NCI-H146 treated with DMSO at 0.1 percent for 48 hours (cell line): ENCODE measurements around the gene ELOVL1.

Experiments used
- DNase-seq: peaks from one replicate; lab custom pipeline; 2025; ENCODE audit not compliant: unreplicated experiment; lab: John Stamatoyannopoulos, UW

The ELOVL1 gene

DNA sequence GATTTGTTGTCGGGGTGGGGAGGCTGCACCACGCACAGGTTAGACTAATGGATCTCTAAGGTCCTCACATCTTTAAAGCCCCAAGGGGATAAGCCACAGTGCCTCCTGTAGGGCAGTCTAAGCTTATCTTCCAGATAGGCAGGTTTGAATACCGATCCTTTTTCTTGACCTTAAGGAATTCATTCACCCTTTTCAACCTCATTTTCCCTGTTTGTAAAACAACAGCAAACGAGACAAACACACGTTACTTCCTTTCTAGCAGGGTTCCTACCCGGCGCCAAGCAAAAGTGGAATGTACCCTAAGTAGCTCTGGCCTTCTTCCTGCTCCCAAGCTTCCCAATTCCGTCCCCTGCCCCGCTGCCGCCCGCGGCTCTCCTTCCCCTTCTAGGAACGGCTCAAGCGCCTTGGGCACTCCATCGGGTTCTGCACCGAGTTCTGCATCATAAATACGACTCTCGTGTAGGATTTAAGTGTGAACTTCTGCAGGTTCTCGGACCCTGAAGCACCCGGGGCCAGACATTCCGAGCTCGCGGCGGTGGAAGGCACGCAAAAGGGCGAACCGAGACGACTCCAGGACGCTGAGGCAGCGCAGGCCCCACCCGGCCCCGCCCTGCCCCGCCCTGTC lies 9.6 kb downstream of the ELOVL1 start:
- peak; percentile 37 for DNase-seq

DNA sequence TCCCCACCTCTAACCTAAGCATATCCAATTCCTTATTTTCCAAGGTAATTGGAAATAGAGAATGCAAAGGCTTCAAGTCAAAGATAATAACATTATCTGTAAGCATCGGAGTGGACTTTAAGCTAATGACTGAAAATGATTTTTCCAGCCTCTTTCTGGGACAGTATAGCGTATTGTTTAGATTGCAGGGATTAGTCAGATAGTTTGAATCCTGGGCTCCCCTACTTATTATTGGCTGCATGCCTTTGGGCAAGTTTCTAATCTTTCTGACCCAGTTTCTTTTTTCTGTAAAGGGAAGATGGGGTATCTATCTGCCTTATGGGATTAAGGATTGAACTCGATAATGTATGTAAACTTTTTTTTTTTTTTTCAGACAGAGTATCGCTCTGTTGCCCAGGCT lies 10.6 kb downstream of the ELOVL1 start:
- no peak for DNase-seq

DNA sequence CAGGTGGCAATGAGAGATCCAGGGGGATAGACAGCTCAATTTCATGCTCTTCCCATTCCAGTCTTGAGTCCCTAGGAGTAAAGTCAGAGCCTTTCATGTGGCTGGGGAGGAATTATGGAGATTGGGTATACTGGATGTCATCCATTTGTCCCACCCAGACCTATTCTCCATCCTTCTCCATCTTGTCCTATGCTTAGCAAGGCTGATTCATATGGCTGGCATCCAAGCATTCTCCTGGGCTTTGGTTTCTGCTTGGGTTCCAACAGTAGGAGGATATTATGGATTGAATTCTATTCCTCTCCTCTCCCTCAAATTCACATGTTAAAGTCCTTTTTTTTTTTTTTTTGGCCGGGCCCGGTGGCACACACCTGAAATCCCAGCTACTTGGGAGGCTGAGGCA lies 12.9 kb downstream of the ELOVL1 start:
- DNase-seq: no peak

- DNase-seq: no peak
Observed at GRCh38 chr1:43354471-43354870, 13.3 kb downstream of the ELOVL1 start.

GRCh38 chr1:43352881-43353280 lies 14.9 kb downstream of the ELOVL1 start:
- no peak for DNase-seq

- DNase-seq: no peak
Observed at GRCh38 chr1:43352351-43352705, 15.5 kb downstream of the ELOVL1 start.

- no peak for DNase-seq
Observed at GRCh38 chr1:43351421-43352350, 16.1 kb downstream of the ELOVL1 start.

GRCh38 chr1:43350976-43351375 lies 16.8 kb downstream of the ELOVL1 start:
- DNase-seq: no peak

GRCh38 chr1:43349594-43350306 lies 18.1 kb downstream of the ELOVL1 start:
- DNase-seq: no peak

DNA sequence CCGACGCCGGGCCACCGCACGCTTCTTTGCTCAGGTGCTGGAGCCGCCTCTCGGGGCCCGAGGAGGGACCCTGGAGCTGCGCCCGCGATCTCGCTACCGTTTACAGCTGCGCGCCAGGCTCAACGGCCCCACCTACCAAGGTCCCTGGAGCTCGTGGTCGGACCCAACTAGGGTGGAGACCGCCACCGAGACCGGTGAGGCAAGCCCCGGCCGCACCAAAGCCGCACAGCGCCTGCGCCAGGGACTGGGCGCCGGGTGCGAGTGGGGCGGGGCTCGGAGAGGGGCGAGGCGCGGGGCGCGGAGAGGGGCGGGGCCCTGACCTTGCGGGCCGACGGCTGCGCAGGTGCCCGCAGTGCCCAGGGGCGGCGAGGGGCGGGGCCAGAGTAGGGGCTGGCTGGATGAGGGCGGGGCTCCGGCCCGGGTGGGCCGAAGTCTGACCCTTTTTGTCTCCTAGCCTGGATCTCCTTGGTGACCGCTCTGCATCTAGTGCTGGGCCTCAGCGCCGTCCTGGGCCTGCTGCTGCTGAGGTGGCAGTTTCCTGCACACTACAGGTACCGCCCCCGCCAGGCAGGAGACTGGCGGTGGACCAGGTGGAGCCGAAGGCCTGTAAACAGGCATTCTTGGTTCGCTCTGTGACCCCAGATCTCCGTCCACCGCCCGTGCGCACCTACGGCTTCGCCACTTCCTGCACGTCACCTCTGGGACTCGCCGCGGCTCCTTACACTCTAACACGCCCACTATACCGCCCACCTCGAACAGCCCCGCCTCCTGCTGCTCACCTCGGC lies 18.8 kb downstream of the ELOVL1 start:
- peak; percentile 83 for DNase-seq

GRCh38 chr1:43348343-43348808 lies 19.4 kb downstream of the ELOVL1 start:
- DNase-seq: peak; percentile 54

- no peak for DNase-seq
Observed at GRCh38 chr1:43346636-43347035, 21.2 kb downstream of the ELOVL1 start.

DNA sequence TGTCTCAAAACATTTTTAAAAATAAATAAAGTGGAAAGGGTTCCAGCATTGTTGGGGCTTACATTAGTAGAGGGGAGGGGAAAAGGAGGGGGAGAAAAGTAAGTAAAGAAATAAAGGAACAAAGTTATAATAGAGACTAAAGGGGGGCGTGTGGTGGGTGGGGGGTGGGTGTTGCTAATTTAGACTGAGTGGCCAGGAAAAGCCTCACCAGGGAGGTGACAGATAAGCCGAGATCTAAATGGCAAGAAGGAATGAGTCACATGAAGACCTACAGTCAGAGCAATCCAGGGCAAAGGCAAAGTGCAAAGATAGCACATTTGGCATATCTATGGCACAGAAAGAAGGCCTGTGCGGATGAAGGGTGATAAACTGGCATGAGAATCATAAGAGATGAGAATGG lies 22.7 kb downstream of the ELOVL1 start:
- no peak for DNase-seq

- no peak for DNase-seq
Observed at GRCh38 chr1:43344267-43344850, 23.5 kb downstream of the ELOVL1 start.

GRCh38 chr1:43340559-43340958 lies 27.3 kb downstream of the ELOVL1 start:
- no peak for DNase-seq

DNA sequence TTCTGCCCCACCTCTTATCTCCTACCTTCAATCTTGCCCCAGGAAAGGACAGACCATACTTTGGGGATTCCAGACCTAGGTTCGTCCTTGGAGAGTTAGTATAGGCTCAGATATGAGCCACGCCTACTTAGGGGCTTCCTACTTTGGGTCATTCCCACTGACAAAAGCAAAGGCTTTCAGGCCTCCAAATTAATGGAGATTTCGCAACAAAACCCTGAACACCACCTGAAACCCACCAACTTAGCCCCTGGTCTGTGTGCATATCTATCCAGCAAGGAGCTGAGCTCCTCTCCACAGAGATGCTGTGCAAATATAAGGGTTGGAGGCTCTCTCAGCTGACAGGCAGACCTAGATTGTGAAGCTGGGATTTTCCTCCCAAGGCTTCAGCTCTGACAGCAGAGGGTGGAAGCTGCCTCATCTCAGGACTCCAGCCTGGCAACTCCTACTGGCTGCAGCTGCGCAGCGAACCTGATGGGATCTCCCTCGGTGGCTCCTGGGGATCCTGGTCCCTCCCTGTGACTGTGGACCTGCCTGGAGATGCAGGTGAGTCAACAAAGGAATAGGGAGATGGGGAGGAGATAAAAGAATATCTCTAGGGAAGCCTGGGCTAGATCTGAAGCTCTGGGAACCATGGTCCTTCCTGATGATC lies 28.1 kb downstream of the ELOVL1 start:
- peak; percentile 10 for DNase-seq

DNA sequence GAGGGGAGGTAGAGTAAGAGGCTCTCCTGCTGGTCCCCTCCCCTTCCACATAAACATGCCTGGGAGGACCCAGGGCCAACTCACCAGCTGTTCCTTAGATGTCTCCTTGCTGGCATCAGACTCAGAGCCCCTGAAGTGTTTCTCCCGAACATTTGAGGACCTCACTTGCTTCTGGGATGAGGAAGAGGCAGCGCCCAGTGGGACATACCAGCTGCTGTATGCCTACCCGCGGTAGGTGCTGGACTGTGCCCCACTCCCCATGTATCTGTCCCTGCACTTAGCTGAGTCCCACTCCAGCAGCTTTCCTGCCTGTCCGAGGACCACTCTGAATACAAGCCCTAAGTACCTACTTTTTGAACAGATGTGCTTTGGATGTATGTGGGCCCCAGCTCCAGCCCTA lies 29.8 kb downstream of the ELOVL1 start:
- no peak for DNase-seq

- no peak for DNase-seq
Observed at GRCh38 chr1:43337588-43337987, 30.2 kb downstream of the ELOVL1 start, which contains the start of gene MPL. Gene MPL (plus strand): TSS chr1:43337818. CDS start chr1:43337849, 31 bp downstream.

- DNase-seq: no peak
Observed at GRCh38 chr1:43334453-43335205, 33.2 kb downstream of the ELOVL1 start.
